H9 (cell line): ENCODE data around the gene WNT4. TPM values are rescaled to one million over a fixed set of nuclear protein-coding genes. Genes with fewer than 3 reads are reported as not detected.

Experiments used
- DNase-seq: peaks from one replicate; pipeline ENCODE4 v3.0.0-alpha.2; 2017
- H2AFZ ChIP-seq: one replicate; pipeline ENCODE4 v1.6.1; 2013; ENCODE audit warnings: mild to moderate bottlenecking, low read length, control low read depth, moderate library complexity
- H2AK5ac ChIP-seq: 2 replicates; pipeline ENCODE4 v1.6.1; 2013; ENCODE audit warnings: low read length, control low read depth, mixed read lengths; ENCODE audit not compliant: insufficient read length
- H2BK120ac ChIP-seq: one replicate; pipeline ENCODE4 v1.6.1; 2013; ENCODE audit warnings: low read depth, mild to moderate bottlenecking, low read length, control low read depth, inconsistent platforms; ENCODE audit not compliant: poor library complexity, severe bottlenecking
- H2BK12ac ChIP-seq: 2 replicates; pipeline ENCODE4 v1.6.1; 2013; ENCODE audit warnings: low read length, control low read depth, mixed read lengths, low read depth; ENCODE audit not compliant: insufficient read length
- H2BK15ac ChIP-seq: 2 replicates; pipeline ENCODE4 v1.6.1; 2013; ENCODE audit warnings: low read depth, low read length, control low read depth
- H2BK20ac ChIP-seq: one replicate; pipeline ENCODE4 v1.6.1; 2013; ENCODE audit warnings: low read depth, mild to moderate bottlenecking, low read length, control low read depth, inconsistent platforms; ENCODE audit not compliant: poor library complexity, severe bottlenecking
- H2BK5ac ChIP-seq: 2 replicates; pipeline ENCODE4 v1.6.1; 2013; ENCODE audit warnings: low read length, control low read depth, mixed read lengths; ENCODE audit not compliant: insufficient read length
- H3K14ac ChIP-seq: 2 replicates; pipeline ENCODE4 v1.6.1; 2013; ENCODE audit warnings: low read length, control low read depth; ENCODE audit not compliant: insufficient read depth
- H3K18ac ChIP-seq: 2 replicates; pipeline ENCODE4 v1.6.1; 2013; ENCODE audit warnings: low read depth, mild to moderate bottlenecking, mixed read lengths, low read length, control low read depth; ENCODE audit not compliant: insufficient read length
- H3K23ac ChIP-seq: 2 replicates; pipeline ENCODE4 v1.6.1; 2013; ENCODE audit warnings: low read length, control low read depth, mixed read lengths, low read depth; ENCODE audit not compliant: insufficient read length
- H3K23me2 ChIP-seq: 2 replicates; pipeline ENCODE4 v1.6.1; 2013; ENCODE audit warnings: low read depth, mild to moderate bottlenecking, mixed read lengths, low read length, control low read depth; ENCODE audit not compliant: insufficient read length, poor library complexity, severe bottlenecking
- H3K27ac ChIP-seq: 2 replicates; pipeline ENCODE4 v1.5.1; 2013; ENCODE audit warnings: low read length, control low read depth, mixed read lengths, low read depth; ENCODE audit not compliant: insufficient read length
- H3K27me3 ChIP-seq: 2 replicates; pipeline ENCODE4 v1.6.1; 2013; ENCODE audit warnings: low read length, control low read depth, inconsistent platforms; ENCODE audit not compliant: insufficient read depth
- H3K4ac ChIP-seq: 2 replicates; pipeline ENCODE4 v1.6.1; 2013; ENCODE audit warnings: low read depth, mild to moderate bottlenecking, control low read depth, inconsistent platforms, low read length, moderate library complexity
- H3K4me1 ChIP-seq: 2 replicates; pipeline ENCODE4 v1.6.1; 2013; ENCODE audit warnings: low read length, control low read depth, inconsistent platforms; ENCODE audit not compliant: insufficient read depth
- H3K4me2 ChIP-seq: 2 replicates; pipeline ENCODE4 v1.6.1; 2013; ENCODE audit warnings: low read length, control low read depth, mixed read lengths; ENCODE audit not compliant: insufficient read length, insufficient read depth
- H3K56ac ChIP-seq: 2 replicates; pipeline ENCODE4 v1.6.1; 2013; ENCODE audit warnings: low read depth, mild to moderate bottlenecking, mixed read lengths, low read length, control low read depth; ENCODE audit not compliant: insufficient read length
- H3K79me1 ChIP-seq: 2 replicates; pipeline ENCODE4 v1.6.1; 2013; ENCODE audit warnings: low read depth, mild to moderate bottlenecking, moderate library complexity, low read length, control low read depth, inconsistent platforms; ENCODE audit not compliant: insufficient read depth, poor library complexity, severe bottlenecking
- H3K79me2 ChIP-seq: 2 replicates; pipeline ENCODE4 v1.6.1; 2013; ENCODE audit warnings: low read length, control low read depth, inconsistent platforms; ENCODE audit not compliant: insufficient read depth
- H3K9ac ChIP-seq: 2 replicates; pipeline ENCODE4 v1.6.1; 2013; ENCODE audit warnings: low read length, control low read depth, mixed read lengths; ENCODE audit not compliant: insufficient read length; ENCODE audit errors: extremely low read depth
- H3K9me3 ChIP-seq: one replicate; pipeline ENCODE4 v1.6.1; 2013; ENCODE audit warnings: low read depth, low read length, inconsistent platforms; ENCODE audit not compliant: control insufficient read depth
- H3T11ph ChIP-seq: one replicate; pipeline ENCODE4 v1.6.1; 2013; ENCODE audit warnings: mild to moderate bottlenecking, low read length, control low read depth, inconsistent platforms
- H4K20me1 ChIP-seq: one replicate; pipeline ENCODE4 v1.6.1; 2013; ENCODE audit not compliant: control insufficient read depth, insufficient read length, insufficient read depth
- H4K5ac ChIP-seq: 2 replicates; pipeline ENCODE4 v1.6.1; 2013; ENCODE audit warnings: low read depth, mild to moderate bottlenecking, mixed read lengths, low read length, control low read depth; ENCODE audit not compliant: insufficient read length
- H4K8ac ChIP-seq: replicated peaks from 2 replicates; pipeline ENCODE4 v1.6.1; 2013; ENCODE audit warnings: low read length, control low read depth, mixed read lengths, low read depth; ENCODE audit not compliant: insufficient read length
- H4K91ac ChIP-seq: 2 replicates; pipeline ENCODE4 v1.6.1; 2013; ENCODE audit warnings: low read depth, mild to moderate bottlenecking, moderate library complexity, mixed read lengths, low read length, control low read depth; ENCODE audit not compliant: insufficient read length
- H3K27ac Mint-ChIP-seq, 3 experiments: 2 replicates in 2 of 3; 3 replicates in 1 of 3; pipeline ENCODE4 v1.8.0; 2020 to 2021; ENCODE audit warnings: mixed read lengths in 3 of 3, mild to moderate bottlenecking in 1 of 3, moderate library complexity in 1 of 3
- H3K27me3 Mint-ChIP-seq: 2 replicates; pipeline ENCODE4 v1.8.0; 2021; ENCODE audit warnings: low read depth, mild to moderate bottlenecking, moderate library complexity, mixed read lengths
- H3K36me3 Mint-ChIP-seq, 3 experiments: 2 replicates in 2 of 3; 3 replicates in 1 of 3; pipeline ENCODE4 v1.8.0; 2020 to 2021; ENCODE audit warnings: low read depth in 3 of 3, mixed read lengths in 3 of 3; ENCODE audit not compliant: insufficient read depth in 1 of 3
- H3K4me1 Mint-ChIP-seq, 2 experiments: 2 replicates each; pipeline ENCODE4 v1.8.0; 2020; ENCODE audit warnings: mixed read lengths in 2 of 2
- H3K4me3 Mint-ChIP-seq, 2 experiments: 2 replicates in 1 of 2; 3 replicates in 1 of 2; pipeline ENCODE4 v1.8.0; 2020 to 2021; ENCODE audit warnings: mild to moderate bottlenecking in 2 of 2, mixed read lengths in 2 of 2, moderate library complexity in 1 of 2
- H3K9me3 Mint-ChIP-seq, 2 experiments: 2 replicates in 1 of 2; 3 replicates in 1 of 2; pipeline ENCODE4 v1.8.0; 2020; ENCODE audit warnings: mild to moderate bottlenecking in 2 of 2, mixed read lengths in 2 of 2, moderate library complexity in 1 of 2
- CTCF ChIP-seq: fragments of 200-600 bp; sonication (generic); conservative IDR thresholded peaks from 3 replicates; pipeline ENCODE4 v1.8.0; 2021; ENCODE audit warnings: antibody characterized with exemption, mild to moderate bottlenecking
- WGBS: extraction: QIAGEN DNeasy Blood & Tissue Kit; methylation state at CpG from one replicate; pipeline ENCODE4 v1.1.7; 2013; ENCODE audit warnings: missing lambda C conversion rate, low lambda C conversion rate, mixed read lengths; ENCODE audit not compliant: insufficient read length; ENCODE audit errors: extremely low coverage; 5-methylcytosine and 5-hydroxymethylcytosine counted together
- total RNA-seq: library from RNA; stranded (reverse); gene quantifications from 2 replicates; pipeline ENCODE4 v1.2.1, GENCODE V29; 2021

The WNT4 gene
- total RNA-seq, 1 experiment from 2014 or later = 1.4 TPM

- DNase-seq = no peak
- no peaks in the 10 kb centered on the region for H3K23me2 ChIP-seq
- H3K9me3 Mint-ChIP-seq = no peaks in the 10 kb centered on the region
- H2AK5ac ChIP-seq = no peak overlapping the region
- H4K20me1 ChIP-seq = no peaks in the 10 kb centered on the region
- TF ChIP-seq CTCF = no peak
- no peak overlapping the region for H2AFZ ChIP-seq
- H3K4me3 Mint-ChIP-seq = no peak overlapping the region; a peak in 1 of 5 replicates
- H3K23ac ChIP-seq = no peak overlapping the region
- H4K91ac ChIP-seq = no peak overlapping the region
- no peaks in the 10 kb centered on the region for H3K79me1 ChIP-seq
- H3K36me3 Mint-ChIP-seq = peaks cover 3 to 40% (median 28%) of the 10 kb centered on the region in 3 experiments; a peak in 5 of 7 replicates
- H3K4me2 ChIP-seq = no peak overlapping the region
- no peak overlapping the region for H3K56ac ChIP-seq
- no peak overlapping the region for H2BK20ac ChIP-seq
- peak overlapping the region in 2 of 3 experiments; percentile 71 to 76; a peak in 3 of 7 replicates for H3K27ac Mint-ChIP-seq
- no peak overlapping the region for H2BK15ac ChIP-seq
- peaks cover 13% of the 10 kb centered on the region for H3K4me1 ChIP-seq
- WGBS = no CpG with 5 or more reads among the region's 3 CpGs
- no peak overlapping the region for H3K14ac ChIP-seq
- no peak overlapping the region for H2BK12ac ChIP-seq
- no peak overlapping the region for H3K9ac ChIP-seq
- H3K9me3 ChIP-seq = no peaks in the 10 kb centered on the region
- H3K27ac ChIP-seq = peak overlapping the region; percentile 74
- H3K79me2 ChIP-seq = peaks cover 2% of the 10 kb centered on the region; the same call in 1 of the 2 replicates
- no peak overlapping the region for H3K18ac ChIP-seq
- peaks cover 40 to 55% of the 10 kb centered on the region in 2 experiments for H3K4me1 Mint-ChIP-seq
- H3T11ph ChIP-seq = no peak overlapping the region
- H4K8ac ChIP-seq = no peak overlapping the region
- no peaks in the 10 kb centered on the region for H3K27me3 ChIP-seq
- no peak overlapping the region for H2BK5ac ChIP-seq
- no peak overlapping the region for H4K5ac ChIP-seq
- no peak overlapping the region for H2BK120ac ChIP-seq
- H3K27me3 Mint-ChIP-seq = no peaks in the 10 kb centered on the region
- H3K4ac ChIP-seq = no peak overlapping the region
These were observed 53.7 kb downstream of the WNT4 start for GRCh38 chr1:22089134-22089571.
